Upper lobe of left lung (tissue), 6 donors: ENCODE data around the gene KCNJ3. TPM values are rescaled to one million over a fixed set of nuclear protein-coding genes. Genes with fewer than 3 reads are reported as not detected.

Experiments
- ATAC-seq, 2 donors: fragments of 200-7000 bp; cut with Tn5 transposase; one replicate each; pipeline ENCODE4 v1.9.1; 2022; ENCODE audit warnings: mild to moderate bottlenecking in 2 of 2, moderate library complexity in 2 of 2; ENCODE audit not compliant: low FRiP score in 2 of 2
- DNase-seq, 2 donors: peaks; one replicate each; pipeline ENCODE4 v3.0.0-alpha.2; 2019 to 2020
- H3K27ac ChIP-seq, 4 donors: fragments of 200-600 bp; sonication (generic); one replicate each; pipeline ENCODE4 v1.5.1; 2016 to 2019
- H3K27me3 ChIP-seq, 4 donors: fragments of 200-600 bp; sonication (generic); one replicate each; pipeline ENCODE4 v1.5.1; 2017 to 2019
- H3K36me3 ChIP-seq, 4 donors: fragments of 200-600 bp; sonication (generic); one replicate each; pipeline ENCODE4 v1.5.1; 2016 to 2019
- H3K4me1 ChIP-seq, 4 donors: fragments of 200-600 bp; sonication (generic); one replicate each; pipeline ENCODE4 v1.5.1; 2018 to 2019
- H3K4me3 ChIP-seq, 4 donors: fragments of 200-600 bp; sonication (generic); one replicate each; pipeline ENCODE4 v1.5.1; 2017 to 2019; ENCODE audit warnings: mild to moderate bottlenecking in 2 of 4, moderate library complexity in 1 of 4
- H3K9me3 ChIP-seq, 4 donors: fragments of 200-600 bp; sonication (generic); one replicate each; pipeline ENCODE4 v1.5.1; 2018 to 2019
- EP300 ChIP-seq, 4 donors: sonication (generic); formaldehyde crosslinking; IDR thresholded peaks; one replicate each; pipeline ENCODE4 v1.5.1; 2017; ENCODE audit warnings: antibody characterized with exemption in 4 of 4, control low read depth in 2 of 4
- POLR2A ChIP-seq, 4 donors: fragments of 450-650 bp; IDR thresholded peaks; one replicate each; pipeline ENCODE4 v1.5.1; 2016 to 2017; ENCODE audit warnings: antibody characterized with exemption in 4 of 4, mild to moderate bottlenecking in 2 of 4
- POLR2AphosphoS5 ChIP-seq, 2 donors: sonication (generic); formaldehyde crosslinking; IDR thresholded peaks; one replicate each; pipeline ENCODE4 v1.5.1; 2017; ENCODE audit warnings: antibody characterized with exemption in 2 of 2
- WGBS, 2 donors: methylation state at CpG; one replicate each; pipeline ENCODE4 v1.1.5; 2017 to 2018; 5-methylcytosine and 5-hydroxymethylcytosine counted together
- total RNA-seq, 6 donors: library from RNA; depleted of rRNA in 4 of 6; stranded (reverse); fragments of >200 nt in 4 of 6; gene quantifications; one replicate each; pipeline versions ENCODE4 v1.1.0 to v1.2.1, GENCODE V29; 2016 to 2021
- TF ChIP-seq, protein P1 (sequence below), 6 experiments: fragments of 450-650 bp in 4 of 6; fragments of 200-600 bp in 2 of 6; sonication (generic) in 2 of 6; IDR thresholded peaks; one replicate each; pipeline ENCODE4 v1.5.1; 2016 to 2019; ENCODE audit warnings: antibody characterized with exemption in 6 of 6
- donor health status: DM: no; HTN: no; CAD: no; lungs with moderate emphysema.
- donor health status: DM: no; HTN: yes; CAD: no; lungs with severe emphysema.

The KCNJ3 gene
- total RNA-seq, 6 donors from 2014 or later = not detected

DNA sequence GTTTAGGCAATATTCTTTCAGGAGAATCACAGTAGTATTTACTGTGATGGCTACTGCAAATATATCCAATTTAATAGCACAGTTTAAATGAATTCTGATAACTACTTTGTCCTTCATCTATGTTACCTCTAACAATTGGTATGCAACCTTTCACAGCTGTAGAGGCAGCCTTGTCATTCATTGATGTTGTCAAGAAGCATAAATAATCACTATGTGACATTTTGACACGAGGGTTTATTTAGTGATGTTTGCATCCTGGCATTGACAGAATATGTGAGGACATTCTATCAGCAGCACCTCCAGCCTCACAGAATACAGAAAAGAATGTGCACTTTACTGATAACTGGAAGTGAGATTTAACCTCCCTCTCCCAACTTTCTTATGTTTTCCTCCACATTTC lies 9.3 kb upstream of the KCNJ3 start:
- 44 to 46% methylated on average over 1 of the region's 1 CpG for WGBS, 2 donors

DNA sequence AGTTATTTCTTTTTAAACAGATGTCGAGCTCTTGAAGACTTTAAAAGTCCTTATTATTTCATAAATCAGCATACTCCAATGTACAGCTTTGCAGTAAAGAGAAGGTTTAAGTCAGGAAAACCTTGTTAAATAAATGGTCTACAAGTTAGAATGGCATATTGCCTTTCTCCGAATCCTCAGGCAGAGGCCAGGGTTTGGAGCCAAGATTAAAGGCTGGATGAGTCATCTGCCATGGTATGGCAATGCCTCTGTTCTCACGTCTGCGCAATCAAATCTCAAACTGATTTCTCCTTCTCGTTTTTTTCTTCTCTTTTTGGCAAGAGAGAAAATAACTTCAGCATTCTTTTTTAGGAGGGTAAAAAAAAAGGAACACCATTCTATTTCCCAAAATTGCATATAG lies 5.6 kb upstream of the KCNJ3 start:
- Histone ChIP-seq H3K27me3 (peaks cover 0 to 9% (median 5%) of the 10 kb centered on the region in 4 donors), H3K4me3 (no peak overlapping the region), H3K36me3 (no peaks in the 10 kb centered on the region), H3K4me1 (peaks cover 5 to 10% (median 8%) of the 10 kb centered on the region in 4 donors), H3K27ac (no peak overlapping the region), H3K9me3 (no peaks in the 10 kb centered on the region)
- ATAC-seq (no peak), DNase-seq (no peak)
- 55 to 65% methylated on average over 5 of the region's 5 CpGs for WGBS, 2 donors
- TF ChIP-seq POLR2A (IDR thresholded peaks at IDR 0.05) (no peak), POLR2AphosphoS5 (IDR thresholded peaks at IDR 0.05) (no peak), EP300 (IDR thresholded peaks at IDR 0.05) (no peak)
- TF ChIP-seq, protein P1, sequence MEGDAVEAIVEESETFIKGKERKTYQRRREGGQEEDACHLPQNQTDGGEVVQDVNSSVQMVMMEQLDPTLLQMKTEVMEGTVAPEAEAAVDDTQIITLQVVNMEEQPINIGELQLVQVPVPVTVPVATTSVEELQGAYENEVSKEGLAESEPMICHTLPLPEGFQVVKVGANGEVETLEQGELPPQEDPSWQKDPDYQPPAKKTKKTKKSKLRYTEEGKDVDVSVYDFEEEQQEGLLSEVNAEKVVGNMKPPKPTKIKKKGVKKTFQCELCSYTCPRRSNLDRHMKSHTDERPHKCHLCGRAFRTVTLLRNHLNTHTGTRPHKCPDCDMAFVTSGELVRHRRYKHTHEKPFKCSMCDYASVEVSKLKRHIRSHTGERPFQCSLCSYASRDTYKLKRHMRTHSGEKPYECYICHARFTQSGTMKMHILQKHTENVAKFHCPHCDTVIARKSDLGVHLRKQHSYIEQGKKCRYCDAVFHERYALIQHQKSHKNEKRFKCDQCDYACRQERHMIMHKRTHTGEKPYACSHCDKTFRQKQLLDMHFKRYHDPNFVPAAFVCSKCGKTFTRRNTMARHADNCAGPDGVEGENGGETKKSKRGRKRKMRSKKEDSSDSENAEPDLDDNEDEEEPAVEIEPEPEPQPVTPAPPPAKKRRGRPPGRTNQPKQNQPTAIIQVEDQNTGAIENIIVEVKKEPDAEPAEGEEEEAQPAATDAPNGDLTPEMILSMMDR (IDR thresholded peaks at IDR 0.05) = no peak

More for the DNA sequence above, 9.3 kb upstream of the KCNJ3 start:
- no peaks in the 10 kb centered on the region for H3K9me3 ChIP-seq
- DNase-seq (no peak), ATAC-seq (no peak)
- no peak overlapping the region for H3K27ac ChIP-seq
- H3K4me3 ChIP-seq = no peak overlapping the region
- no peaks in the 10 kb centered on the region for H3K27me3 ChIP-seq
- H3K36me3 ChIP-seq = no peaks in the 10 kb centered on the region
- TF ChIP-seq EP300 (IDR thresholded peaks at IDR 0.05) (no peak), POLR2AphosphoS5 (IDR thresholded peaks at IDR 0.05) (no peak), POLR2A (IDR thresholded peaks at IDR 0.05) (no peak)
- TF ChIP-seq, protein P1 (IDR thresholded peaks at IDR 0.05) = no peak
- H3K4me1 ChIP-seq = no peaks in the 10 kb centered on the region

DNA sequence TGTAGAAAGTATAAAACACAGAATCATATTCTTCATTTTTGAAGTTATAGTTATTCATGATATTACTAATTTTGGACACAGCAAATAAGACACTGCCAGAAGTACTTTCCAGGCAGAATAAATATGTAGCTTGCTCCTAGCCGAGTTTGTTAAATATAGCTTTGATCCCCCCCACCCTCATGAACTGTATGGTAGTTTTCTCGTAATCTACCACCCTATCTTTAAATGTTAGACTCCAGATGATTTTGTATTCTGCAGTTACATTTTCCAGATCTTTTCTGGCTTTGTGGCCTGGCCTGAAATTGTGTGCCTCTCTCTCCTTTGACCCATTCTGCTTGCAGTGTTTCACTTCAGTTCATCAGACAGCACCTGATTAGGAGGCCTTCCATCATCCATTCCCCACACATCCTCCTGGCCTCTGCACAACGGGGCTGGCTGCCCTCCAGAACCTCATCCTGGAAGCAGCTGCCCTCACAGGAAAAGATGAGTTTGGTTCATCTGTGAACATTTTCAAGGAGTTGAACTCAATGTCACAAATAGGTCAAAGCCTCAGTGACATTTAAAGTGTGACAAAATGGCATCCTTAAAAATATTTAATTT lies 4.7 kb upstream of the KCNJ3 start:
- no peak overlapping the region for H3K27ac ChIP-seq
- DNase-seq (no peak), ATAC-seq (no peak)
- peaks cover 11 to 17% (median 16%) of the 10 kb centered on the region in 4 donors for H3K4me1 ChIP-seq
- H3K9me3 ChIP-seq = no peaks in the 10 kb centered on the region
- H3K36me3 ChIP-seq = no peaks in the 10 kb centered on the region
- H3K27me3 ChIP-seq = peaks cover 0 to 17% (median 10%) of the 10 kb centered on the region in 4 donors
- no peak for TF ChIP-seq EP300 (IDR thresholded peaks at IDR 0.05)
- no peak for TF ChIP-seq POLR2A (IDR thresholded peaks at IDR 0.05)
- TF ChIP-seq, protein P1 (IDR thresholded peaks at IDR 0.05) = no peak
- no peak for TF ChIP-seq POLR2AphosphoS5 (IDR thresholded peaks at IDR 0.05)
- no peak overlapping the region for H3K4me3 ChIP-seq
- WGBS, 2 donors = 61 to 63% methylated on average over 3 of the region's 3 CpGs

DNA sequence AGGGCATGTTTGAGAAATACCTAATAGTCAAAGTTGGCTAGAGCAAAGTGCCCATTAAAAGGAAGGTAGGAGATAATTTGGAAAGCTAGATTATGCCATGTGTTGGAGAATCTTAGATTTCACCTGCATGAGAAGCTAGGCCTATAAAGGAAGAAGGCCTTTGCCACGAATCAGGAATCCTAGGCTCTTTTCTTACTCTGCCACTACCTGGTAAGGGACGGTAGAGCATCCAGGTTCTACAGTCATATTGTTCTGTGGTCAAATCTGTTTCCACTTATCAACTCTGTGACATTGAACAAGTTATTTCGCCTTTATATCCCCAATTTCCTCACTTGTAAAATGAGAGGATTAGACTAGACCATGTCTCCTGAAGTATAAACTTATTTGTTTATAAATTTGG lies 3.6 kb upstream of the KCNJ3 start:
- TF ChIP-seq POLR2A (IDR thresholded peaks at IDR 0.05) = no peak
- TF ChIP-seq POLR2AphosphoS5 (IDR thresholded peaks at IDR 0.05) = no peak
- TF ChIP-seq, protein P1 (IDR thresholded peaks at IDR 0.05) = no peak
- H3K9me3 ChIP-seq = no peaks in the 10 kb centered on the region
- no peak for ATAC-seq

DNA sequence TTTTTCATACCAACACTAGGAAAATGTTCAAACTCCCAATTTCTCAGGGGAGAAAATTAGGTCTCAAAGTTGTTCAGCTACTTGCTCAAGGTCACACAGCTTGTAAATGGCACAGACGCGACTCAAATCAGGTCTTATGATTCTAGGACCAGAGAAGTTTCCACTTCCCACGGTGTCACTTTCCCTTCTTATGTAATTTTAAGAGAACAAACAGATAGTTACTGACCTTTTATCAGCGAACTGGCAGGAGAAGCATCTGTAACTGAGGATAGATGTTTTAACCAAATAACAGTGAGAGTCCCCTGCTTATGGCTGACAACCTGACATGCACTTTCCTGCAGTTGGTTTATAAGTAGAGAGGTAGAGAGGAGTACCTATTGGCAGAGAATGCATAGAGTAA lies 2.1 kb upstream of the KCNJ3 start:
- Histone ChIP-seq H3K9me3 (no peaks in the 10 kb centered on the region), H3K27me3 (peaks cover 2 to 22% (median 12%) of the 10 kb centered on the region in 4 donors), H3K36me3 (no peaks in the 10 kb centered on the region), H3K4me1 (peaks cover 11 to 23% (median 18%) of the 10 kb centered on the region in 4 donors), H3K27ac (no peak overlapping the region), H3K4me3 (no peak overlapping the region)
- ATAC-seq (no peak), DNase-seq (no peak)
- 70 to 75% methylated on average over 4 of the region's 4 CpGs for WGBS, 2 donors
- no peak for TF ChIP-seq POLR2AphosphoS5 (IDR thresholded peaks at IDR 0.05)
- TF ChIP-seq, protein P1 (IDR thresholded peaks at IDR 0.05) = no peak
- TF ChIP-seq EP300 (IDR thresholded peaks at IDR 0.05) = no peak
- TF ChIP-seq POLR2A (IDR thresholded peaks at IDR 0.05) = no peak

More for the DNA sequence above, 3.6 kb upstream of the KCNJ3 start:
- DNase-seq = no peak
- Histone ChIP-seq H3K27me3 (peaks cover 2 to 22% (median 12%) of the 10 kb centered on the region in 4 donors), H3K27ac (no peak overlapping the region), H3K4me3 (no peak overlapping the region), H3K4me1 (peaks cover 11 to 23% (median 18%) of the 10 kb centered on the region in 4 donors), H3K36me3 (no peaks in the 10 kb centered on the region)
- 81 to 94% methylated on average over 3 of the region's 3 CpGs for WGBS, 2 donors
